ENCODE results near the gene PUS7L.

DNA sequence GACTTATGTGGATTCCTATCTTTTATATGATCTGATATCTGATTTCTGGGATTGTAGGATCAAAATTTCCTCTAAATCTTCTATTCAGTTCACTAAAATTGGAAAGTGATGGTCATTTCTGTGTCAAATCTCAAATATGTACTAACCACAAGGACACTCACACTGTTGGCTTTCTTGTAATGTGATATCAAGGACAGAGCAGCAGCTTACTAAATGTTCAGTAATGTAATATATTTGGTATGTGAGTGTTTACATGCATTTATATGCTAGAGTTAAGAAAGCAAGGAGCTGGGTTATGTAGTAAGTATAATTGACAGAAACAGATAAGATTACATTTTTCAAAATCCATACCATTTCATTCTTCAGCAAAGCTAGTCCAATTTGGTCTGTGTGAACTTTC, 16.5 kb downstream of the PUS7L start:
- no peak for TF ChIP-seq EP300 (IDR thresholded peaks at IDR 0.05)
- TF ChIP-seq, protein P1, sequence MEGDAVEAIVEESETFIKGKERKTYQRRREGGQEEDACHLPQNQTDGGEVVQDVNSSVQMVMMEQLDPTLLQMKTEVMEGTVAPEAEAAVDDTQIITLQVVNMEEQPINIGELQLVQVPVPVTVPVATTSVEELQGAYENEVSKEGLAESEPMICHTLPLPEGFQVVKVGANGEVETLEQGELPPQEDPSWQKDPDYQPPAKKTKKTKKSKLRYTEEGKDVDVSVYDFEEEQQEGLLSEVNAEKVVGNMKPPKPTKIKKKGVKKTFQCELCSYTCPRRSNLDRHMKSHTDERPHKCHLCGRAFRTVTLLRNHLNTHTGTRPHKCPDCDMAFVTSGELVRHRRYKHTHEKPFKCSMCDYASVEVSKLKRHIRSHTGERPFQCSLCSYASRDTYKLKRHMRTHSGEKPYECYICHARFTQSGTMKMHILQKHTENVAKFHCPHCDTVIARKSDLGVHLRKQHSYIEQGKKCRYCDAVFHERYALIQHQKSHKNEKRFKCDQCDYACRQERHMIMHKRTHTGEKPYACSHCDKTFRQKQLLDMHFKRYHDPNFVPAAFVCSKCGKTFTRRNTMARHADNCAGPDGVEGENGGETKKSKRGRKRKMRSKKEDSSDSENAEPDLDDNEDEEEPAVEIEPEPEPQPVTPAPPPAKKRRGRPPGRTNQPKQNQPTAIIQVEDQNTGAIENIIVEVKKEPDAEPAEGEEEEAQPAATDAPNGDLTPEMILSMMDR (IDR thresholded peaks at IDR 0.05) = no peak

Measured in suprapubic skin (tissue), 3 donors.